ENCODE data around the gene STT3B.
"Not testable (repeated sequence)": the region's sequence is repeated elsewhere in the genome, so short reads cannot be mapped to it uniquely, and the experiment has no call there.

Gene STT3B

GRCh38 chr3:31577232-31577631 is 44.5 kb downstream of the STT3B start:
- H3K9ac ChIP-seq: no peak overlapping the region
- H3K36me3 ChIP-seq: peaks cover 67% of the 10 kb centered on the region
- H3K4me3 ChIP-seq: no peak overlapping the region
- peaks cover 12% of the 10 kb centered on the region for H3K9me3 ChIP-seq
- H3K4me2 ChIP-seq: no peak overlapping the region
- H3K27me3 ChIP-seq: no peaks in the 10 kb centered on the region
- no peak for TF ChIP-seq Cebpa-rat (IDR thresholded peaks at IDR 0.05)
- peaks cover 99% of the 10 kb centered on the region for H4K20me1 ChIP-seq
- peaks cover 51% of the 10 kb centered on the region for H3K4me1 ChIP-seq
- H3K27ac ChIP-seq: no peak overlapping the region

- peaks cover 99% of the 10 kb centered on the region for H4K20me1 ChIP-seq
Measured at GRCh38 chr3:31579828-31580227, 47.1 kb downstream of the STT3B start.

DNA sequence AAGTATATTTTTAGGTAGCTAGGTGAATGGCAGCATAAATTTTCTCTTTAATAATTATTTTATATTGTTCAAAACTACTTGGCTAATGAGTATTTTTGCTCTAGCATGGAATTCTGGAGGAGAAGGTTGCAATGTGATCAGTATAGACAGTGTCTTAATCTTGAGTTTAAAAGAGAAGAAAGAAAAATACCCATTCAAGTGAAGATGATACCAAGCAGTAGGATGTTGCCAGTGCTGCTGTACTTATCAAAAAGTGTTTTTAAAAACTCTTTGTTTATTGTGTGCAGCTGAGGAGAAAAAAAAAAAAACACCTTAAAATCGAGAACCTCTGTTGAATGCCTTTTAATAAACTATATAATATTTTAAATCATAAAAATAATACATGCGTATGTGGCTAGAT is 47.9 kb downstream of the STT3B start:
- Histone ChIP-seq H3K36me3 (peaks cover 96% of the 10 kb centered on the region), H4K20me1 (peaks cover 99% of the 10 kb centered on the region), H3K27ac (no peak overlapping the region), H3K4me1 (peaks cover 18% of the 10 kb centered on the region), H3K4me2 (no peak overlapping the region), H3K27me3 (no peaks in the 10 kb centered on the region), H3K9me3 (peaks cover 39% of the 10 kb centered on the region), H3K4me3 (no peak overlapping the region), H3K9ac (no peak overlapping the region)
- no peak for TF ChIP-seq Cebpa-rat (IDR thresholded peaks at IDR 0.05)

More at GRCh38 chr3:31579828-31580227, 47.1 kb downstream of the STT3B start:
- Histone ChIP-seq H3K27me3 (no peaks in the 10 kb centered on the region), H3K27ac (no peak overlapping the region), H3K4me1 (peaks cover 26% of the 10 kb centered on the region), H3K4me2 (no peak overlapping the region), H3K36me3 (peaks cover 92% of the 10 kb centered on the region), H3K9ac (no peak overlapping the region), H3K9me3 (peaks cover 32% of the 10 kb centered on the region), H3K4me3 (no peak overlapping the region)
- no peak for TF ChIP-seq Cebpa-rat (IDR thresholded peaks at IDR 0.05)

DNA sequence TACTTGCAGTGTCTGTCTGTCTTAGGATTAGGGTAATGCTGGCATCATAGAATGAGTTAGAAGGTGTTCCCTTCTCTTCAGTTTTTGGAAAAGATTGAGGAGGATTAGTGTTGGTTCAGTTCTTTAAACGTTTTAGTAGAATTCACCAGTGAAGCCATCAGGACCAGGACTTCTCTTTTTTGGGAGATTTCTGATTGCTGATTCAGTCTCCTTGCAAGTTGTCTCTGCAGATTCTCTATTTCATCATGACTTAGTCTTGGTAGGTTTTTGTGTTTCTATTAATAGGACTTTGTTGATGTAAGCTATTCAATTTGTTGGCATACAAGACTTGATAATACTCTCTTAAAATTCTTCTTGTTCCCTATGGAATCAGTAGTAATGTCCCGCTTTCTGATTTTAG is 48.9 kb downstream of the STT3B start:
- Histone ChIP-seq H3K36me3 (peaks cover 96% of the 10 kb centered on the region), H3K9ac (no peak overlapping the region), H3K4me3 (no peak overlapping the region), H3K4me1 (peaks cover 15% of the 10 kb centered on the region), H4K20me1 (peaks cover 99% of the 10 kb centered on the region), H3K27me3 (no peaks in the 10 kb centered on the region), H3K9me3 (peaks cover 45% of the 10 kb centered on the region), H3K4me2 (no peak overlapping the region), H3K27ac (no peak overlapping the region)
- no peak for TF ChIP-seq Cebpa-rat (IDR thresholded peaks at IDR 0.05)

DNA sequence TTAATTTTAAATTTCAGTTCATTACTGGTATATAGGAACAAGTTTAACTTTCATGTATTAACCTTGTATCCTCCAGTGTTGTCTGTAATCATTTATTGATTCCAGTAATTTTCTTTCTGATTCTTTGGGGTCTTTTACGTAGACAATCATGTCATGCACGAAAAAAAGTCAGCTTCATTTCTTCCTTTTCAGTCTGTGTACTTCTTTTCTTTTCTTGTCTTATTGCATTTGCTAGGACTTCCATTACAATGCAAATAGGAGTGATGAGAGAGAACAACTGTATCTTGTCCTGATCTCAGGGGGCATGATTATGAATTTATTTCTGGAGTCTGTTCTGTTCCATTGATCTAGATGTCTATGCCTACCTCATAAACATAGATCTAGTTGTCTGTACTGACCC is 56.5 kb downstream of the STT3B start:
- H3K4me2 ChIP-seq: no peak overlapping the region
- TF ChIP-seq Cebpa-rat (IDR thresholded peaks at IDR 0.05): no peak
- H3K36me3 ChIP-seq: peaks cover 96% of the 10 kb centered on the region
- no peak overlapping the region for H3K27ac ChIP-seq
- H3K9ac ChIP-seq: no peak overlapping the region
- no peaks in the 10 kb centered on the region for H3K4me1 ChIP-seq
- peaks cover 66% of the 10 kb centered on the region for H3K9me3 ChIP-seq
- no peak overlapping the region for H3K4me3 ChIP-seq
- H4K20me1 ChIP-seq: peaks cover 88% of the 10 kb centered on the region
- H3K27me3 ChIP-seq: no peaks in the 10 kb centered on the region

- TF ChIP-seq Cebpa-rat (IDR thresholded peaks at IDR 0.05): no peak
Measured at GRCh38 chr3:31590650-31591049, 57.9 kb downstream of the STT3B start.

DNA sequence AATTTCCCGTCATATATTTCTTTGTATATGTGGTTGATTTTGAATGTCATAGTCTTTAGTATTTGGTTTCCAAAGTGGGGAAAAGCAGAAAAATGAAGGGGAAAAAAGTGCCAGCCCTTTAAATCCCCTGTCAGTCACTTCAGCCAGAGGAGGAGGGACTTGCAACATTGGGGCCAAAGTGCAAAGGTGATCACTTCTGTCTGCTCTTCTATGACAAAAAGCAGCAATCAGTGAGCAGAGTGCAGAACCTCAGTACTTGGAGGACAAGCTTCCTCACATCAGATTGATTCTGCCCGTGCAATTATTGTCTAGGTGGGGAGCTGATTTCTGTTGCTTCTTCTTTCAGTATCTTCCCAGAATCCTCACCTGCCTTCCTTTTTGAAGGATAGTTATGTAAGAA is 60.0 kb downstream of the STT3B start:
- Histone ChIP-seq H3K9ac (no peak overlapping the region), H3K4me3 (no peak overlapping the region), H3K27ac (no peak overlapping the region), H3K9me3 (peaks cover 43% of the 10 kb centered on the region), H3K4me1 (no peaks in the 10 kb centered on the region), H3K27me3 (no peaks in the 10 kb centered on the region), H4K20me1 (peaks cover 93% of the 10 kb centered on the region), H3K36me3 (peaks cover 97% of the 10 kb centered on the region), H3K4me2 (no peak overlapping the region)
- TF ChIP-seq Cebpa-rat (IDR thresholded peaks at IDR 0.05): no peak

More at GRCh38 chr3:31590650-31591049, 57.9 kb downstream of the STT3B start:
- H3K4me3 ChIP-seq: no peak overlapping the region
- no peak overlapping the region for H3K27ac ChIP-seq
- H4K20me1 ChIP-seq: peaks cover 88% of the 10 kb centered on the region
- peaks cover 97% of the 10 kb centered on the region for H3K36me3 ChIP-seq
- peaks cover 59% of the 10 kb centered on the region for H3K9me3 ChIP-seq
- no peak overlapping the region for H3K4me2 ChIP-seq
- no peak overlapping the region for H3K9ac ChIP-seq
- no peaks in the 10 kb centered on the region for H3K27me3 ChIP-seq
- H3K4me1 ChIP-seq: no peaks in the 10 kb centered on the region

GRCh38 chr3:31596176-31596575 is 63.5 kb downstream of the STT3B start:
- no peaks in the 10 kb centered on the region for H3K27me3 ChIP-seq
- peaks cover 96% of the 10 kb centered on the region for H3K36me3 ChIP-seq
- H3K4me2 ChIP-seq: no peak overlapping the region
- no peak for TF ChIP-seq Cebpa-rat (IDR thresholded peaks at IDR 0.05)
- H3K9me3 ChIP-seq: peaks cover 28% of the 10 kb centered on the region
- no peak overlapping the region for H3K4me3 ChIP-seq
- no peak overlapping the region for H3K27ac ChIP-seq
- no peaks in the 10 kb centered on the region for H3K4me1 ChIP-seq
- peaks cover 71% of the 10 kb centered on the region for H4K20me1 ChIP-seq
- H3K9ac ChIP-seq: no peak overlapping the region

DNA sequence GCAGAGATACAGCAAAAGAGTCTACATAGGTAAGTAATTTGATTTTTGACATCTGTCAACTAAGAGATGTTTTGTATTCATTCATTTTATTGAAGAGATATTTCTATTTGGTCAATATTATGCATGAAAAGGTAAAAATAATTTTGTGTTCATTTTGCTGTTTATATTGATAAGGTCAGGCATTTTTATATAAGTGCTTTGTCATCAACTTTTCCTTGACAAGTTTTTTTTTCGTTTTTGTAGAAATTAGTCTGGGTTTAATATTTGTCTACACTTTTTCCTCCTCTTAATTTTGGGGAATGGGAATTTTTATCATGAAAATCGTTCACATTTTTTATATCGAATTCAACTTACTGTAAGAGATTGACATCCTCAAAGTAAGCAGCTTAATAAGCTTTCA is 67.7 kb downstream of the STT3B start:
- peaks cover 99% of the 10 kb centered on the region for H3K36me3 ChIP-seq
- H3K9me3 ChIP-seq: peaks cover 54% of the 10 kb centered on the region

DNA sequence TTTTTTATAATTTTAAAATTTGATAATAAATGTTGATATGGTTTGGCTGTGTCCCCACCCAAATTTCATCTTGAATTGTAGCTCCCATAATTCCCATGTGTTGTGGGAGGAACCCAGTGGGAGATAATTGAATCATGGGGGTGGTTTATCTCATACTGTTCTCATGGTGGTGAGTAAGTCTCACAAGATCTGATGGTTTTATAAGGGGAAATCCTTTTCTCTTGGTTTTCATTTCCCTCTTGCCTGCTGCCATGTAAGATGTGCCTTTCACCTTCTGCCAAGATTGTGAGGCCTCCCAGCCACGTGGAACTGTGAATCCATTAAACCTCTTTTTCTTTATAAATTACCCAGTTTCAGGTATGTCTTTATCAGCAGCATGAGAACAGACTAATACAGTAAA is 72.6 kb downstream of the STT3B start:
- H3K36me3 ChIP-seq: peaks cover 89% of the 10 kb centered on the region
- not testable (repeated sequence) for H3K27me3 ChIP-seq, H3K9ac ChIP-seq, H3K27ac ChIP-seq, H3K4me1 ChIP-seq, H3K4me2 ChIP-seq
- H3K4me3 ChIP-seq: 0 out of 2 replicates have a peak overlapping the region, but pooled peaks have one; percentile 38
- peaks cover 40% of the 10 kb centered on the region for H4K20me1 ChIP-seq
- H3K9me3 ChIP-seq: peaks cover 78% of the 10 kb centered on the region

More for the DNA sequence above, 67.7 kb downstream of the STT3B start:
- H3K27me3 ChIP-seq: no peaks in the 10 kb centered on the region
- no peak overlapping the region for H3K27ac ChIP-seq
- no peak for TF ChIP-seq Cebpa-rat (IDR thresholded peaks at IDR 0.05)
- no peak overlapping the region for H3K4me2 ChIP-seq
- H3K4me3 ChIP-seq: no peak overlapping the region
- H3K4me1 ChIP-seq: no peaks in the 10 kb centered on the region
- H4K20me1 ChIP-seq: peaks cover 34% of the 10 kb centered on the region
- H3K9ac ChIP-seq: no peak overlapping the region

DNA sequence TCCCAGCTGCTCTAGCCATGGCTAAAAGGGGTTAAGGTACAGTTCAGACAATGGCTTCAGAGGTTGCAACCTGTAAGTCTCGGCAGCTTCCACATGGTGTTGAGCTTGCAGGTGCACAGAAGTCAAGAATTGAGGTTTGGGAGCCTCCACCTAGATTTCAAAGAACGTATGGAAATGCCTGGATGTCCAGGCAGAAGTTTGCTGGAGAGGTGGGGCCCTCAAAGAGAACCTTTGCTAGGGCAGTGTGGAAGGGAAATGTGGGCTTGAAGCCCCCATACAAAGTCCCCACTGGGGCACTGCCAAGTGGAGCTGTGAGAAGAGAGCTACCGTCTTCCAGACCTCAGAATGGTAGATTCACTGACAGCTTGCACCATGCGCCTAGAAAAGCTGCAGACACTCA is 73.7 kb downstream of the STT3B start:
- Histone ChIP-seq H3K27me3 (no peaks in the 10 kb centered on the region), H3K9ac (no peak overlapping the region), H3K27ac (no peak overlapping the region), H4K20me1 (peaks cover 51% of the 10 kb centered on the region), H3K4me3 (peak overlapping the region; percentile 38), H3K4me2 (no peak overlapping the region), H3K4me1 (no peaks in the 10 kb centered on the region), H3K36me3 (peaks cover 83% of the 10 kb centered on the region), H3K9me3 (peaks cover 72% of the 10 kb centered on the region)
- no peak for TF ChIP-seq Cebpa-rat (IDR thresholded peaks at IDR 0.05)
